ENCODE results near the gene PM20D1. TPM values are rescaled to one million over a fixed set of nuclear protein-coding genes. Genes with fewer than 3 reads are reported as not detected.

The PM20D1 gene
- total RNA-seq, 1 donor from 2014 or later, result 0.29 TPM

Other genes with a start within 250 kb of the PM20D1 start
- gene ELK4, start 218.1 kb downstream of the PM20D1 start, total RNA-seq, result 81.1 and 86.2 TPM in 2 replicates
- gene SLC45A3, start 169.6 kb downstream of the PM20D1 start, total RNA-seq, result 0.81 and 1.1 TPM in 2 replicates
- gene NUCKS1, start 100.0 kb downstream of the PM20D1 start, total RNA-seq, result 146 and 147 TPM in 2 replicates
- 37.2 and 38.1 TPM in 2 replicates for gene RAB29, start 74.7 kb downstream of the PM20D1 start, total RNA-seq
- 33.9 and 34.8 TPM in 2 replicates for gene SLC41A1, start 36.9 kb downstream of the PM20D1 start, total RNA-seq
- not detected in 2 replicates for gene SLC26A9, start 93.3 kb upstream of the PM20D1 start, total RNA-seq
- gene RAB7B, start 153.3 kb upstream of the PM20D1 start, total RNA-seq, result not detected in 2 replicates
- not detected in 2 replicates for gene CTSE, start 173.8 kb upstream of the PM20D1 start, total RNA-seq
- not detected in 2 replicates for gene RHEX, start 203.0 kb upstream of the PM20D1 start, total RNA-seq